Testis (tissue), 3 donors: ENCODE results near the gene SETD1A. TPM values are rescaled to one million over a fixed set of nuclear protein-coding genes. Genes with fewer than 3 reads are reported as not detected.

Experiments
- DNase-seq: peaks from one replicate; pipeline ENCODE4 v3.0.0-alpha.2; 2019
- H3K27ac ChIP-seq, 2 donors: fragments of 200-600 bp; sonication (generic); one replicate each; pipeline ENCODE4 v1.5.1; 2019
- H3K27me3 ChIP-seq: fragments of 200-600 bp; sonication (generic); one replicate; pipeline ENCODE4 v1.5.1; 2019
- H3K36me3 ChIP-seq: fragments of 200-600 bp; sonication (generic); one replicate; pipeline ENCODE4 v1.5.1; 2017; ENCODE audit warnings: low read depth; ENCODE audit errors: missing control alignments
- H3K4me1 ChIP-seq: fragments of 200-600 bp; sonication (generic); one replicate; pipeline ENCODE4 v1.5.1; 2019
- H3K4me3 ChIP-seq, 2 donors: fragments of 200-600 bp; sonication (generic); one replicate each; pipeline ENCODE4 v1.5.1; 2017 to 2019
- H3K9me3 ChIP-seq: fragments of 200-600 bp; sonication (generic); one replicate; pipeline ENCODE4 v1.5.1; 2017
- CTCF ChIP-seq, 3 experiments: fragments of 450-650 bp in 2 of 3; fragments of 200-600 bp in 1 of 3; sonication (generic) in 1 of 3; IDR thresholded peaks; one replicate each; pipeline ENCODE4 v1.5.1; 2016 to 2019; ENCODE audit warnings: antibody characterized with exemption in 3 of 3, mild to moderate bottlenecking in 2 of 3, moderate library complexity in 1 of 3
- POLR2A ChIP-seq: fragments of 450-650 bp; IDR thresholded peaks from one replicate; pipeline ENCODE4 v1.6.1; 2017; ENCODE audit warnings: antibody characterized with exemption, mild to moderate bottlenecking, moderate library complexity
- WGBS, 2 donors: methylation state at CpG; one replicate each; pipeline ENCODE4 v1.1.5; 2018; 5-methylcytosine and 5-hydroxymethylcytosine counted together
- intact Hi-C: fragments of 100-400 bp; cut with DNase I; formaldehyde crosslinking; loops from one replicate; pipeline ENCODE4 v1.15.1; 2023; ENCODE audit warnings: low total_unique reads
- polyA plus RNA-seq: library from polyadenylated mRNA; stranded (reverse); fragments of 350-450 nt; fragmentation: Illumina TruSeq; extraction: RNeasy Lipid Tissue Mini Kit (QIAGEN cat#74804); gene quantifications from one replicate; pipeline ENCODE4 v1.2.3, GENCODE V29; 2014; ENCODE audit warnings: low read depth, low replicate concordance; ENCODE audit not compliant: insufficient read depth
- total RNA-seq, 2 donors: library from RNA; depleted of rRNA; stranded (reverse); fragments of >200 nt; gene quantifications; one replicate each; pipeline ENCODE4 v1.2.3, GENCODE V29; 2016

The SETD1A gene
- total and polyA plus RNA-seq, 3 donors from 2014 or later = 41.4 to 45.8 (median 45.7) TPM

DNA sequence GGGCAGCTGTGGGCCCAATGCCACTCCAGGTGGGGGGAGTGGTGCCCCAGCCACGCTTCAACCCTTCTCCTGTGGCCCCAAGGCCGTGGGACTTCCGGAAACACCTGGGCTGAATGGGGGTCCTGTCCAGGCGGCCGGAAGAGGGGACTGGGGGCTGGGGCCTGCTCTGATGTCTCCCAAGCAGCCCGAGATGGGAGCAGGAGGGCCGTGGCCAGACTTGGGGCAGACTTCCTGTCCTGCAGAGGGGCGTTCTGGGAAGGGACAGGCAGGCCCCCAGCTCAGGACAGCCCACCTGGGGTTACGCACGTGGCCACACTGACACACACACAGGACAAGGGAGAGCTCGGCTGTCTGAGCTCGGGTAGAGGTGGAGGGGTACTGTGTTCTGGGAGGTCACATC lies 32.6 kb downstream of the SETD1A start:
- intact Hi-C loops = no loop called here
- H3K36me3 ChIP-seq = no peaks in the 10 kb centered on the region
- no peak for DNase-seq

DNA sequence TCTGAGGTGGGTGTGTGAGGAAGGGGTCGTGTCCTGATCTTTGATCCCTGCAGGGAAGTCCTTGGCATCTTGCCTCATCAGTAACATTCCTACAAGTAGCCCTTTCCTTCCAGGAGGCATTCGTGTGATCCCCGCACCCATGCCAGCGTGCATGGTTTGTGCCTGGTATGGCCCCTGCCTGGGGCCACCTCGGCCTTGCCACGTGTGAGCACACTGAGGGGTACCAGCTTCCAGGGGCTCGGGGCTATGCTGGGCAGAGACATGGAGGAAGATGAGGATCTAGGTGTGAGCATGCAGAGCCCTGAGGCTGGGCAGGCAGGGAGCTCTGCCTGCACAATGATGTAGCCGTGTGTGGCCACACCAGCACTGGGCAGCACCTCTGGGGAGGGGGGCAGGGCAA lies 33.5 kb downstream of the SETD1A start:
- H3K4me3 ChIP-seq = no peak overlapping the region
- no peaks in the 10 kb centered on the region for H3K9me3 ChIP-seq
- WGBS, 2 donors = 50 to 71% methylated on average over 2 to 8 of the region's 8 CpGs
- H3K27me3 ChIP-seq = no peaks in the 10 kb centered on the region
- intact Hi-C loops = no loop called here
- peaks cover 1% of the 10 kb centered on the region for H3K4me1 ChIP-seq
- TF ChIP-seq CTCF (IDR thresholded peaks at IDR 0.05) (no peak), POLR2A (no peak)
- no peak overlapping the region for H3K27ac ChIP-seq
- no peaks in the 10 kb centered on the region for H3K36me3 ChIP-seq
- no peak for DNase-seq

More for the DNA sequence above, 32.6 kb downstream of the SETD1A start:
- H3K27me3 ChIP-seq = no peaks in the 10 kb centered on the region
- 85 to 87% methylated on average over 8 to 12 of the region's 12 CpGs for WGBS, 2 donors
- H3K4me1 ChIP-seq = peaks cover 11% of the 10 kb centered on the region
- no peak overlapping the region for H3K27ac ChIP-seq
- TF ChIP-seq CTCF (IDR thresholded peaks at IDR 0.05) (no peak), POLR2A (no peak)
- H3K9me3 ChIP-seq = no peaks in the 10 kb centered on the region
- H3K4me3 ChIP-seq = no peak overlapping the region

DNA sequence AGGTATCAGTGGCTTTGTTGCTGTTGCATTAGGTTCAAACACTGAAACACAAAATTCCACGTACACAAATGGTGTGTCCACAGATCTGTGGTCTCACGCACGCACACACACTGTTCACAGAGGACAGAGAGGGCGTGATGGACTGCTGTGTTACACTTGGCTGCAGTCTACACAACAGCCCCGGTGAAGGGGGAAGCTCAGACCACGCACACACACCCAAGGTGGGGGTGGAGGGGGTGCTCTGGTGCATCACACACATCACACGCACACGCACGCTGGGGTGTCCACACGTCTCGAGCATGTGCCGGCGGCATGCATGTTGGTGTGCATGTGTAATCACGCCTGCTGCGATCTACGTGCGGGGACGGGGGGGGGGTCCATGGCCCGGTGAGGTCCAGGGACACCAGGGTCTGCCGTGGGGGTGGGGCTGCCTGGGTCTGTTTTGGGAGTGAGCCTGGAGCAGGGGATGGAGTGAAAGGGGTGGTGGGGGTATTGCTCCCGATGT lies 34.8 kb downstream of the SETD1A start:
- H3K27me3 ChIP-seq = no peaks in the 10 kb centered on the region
- 90 to 91% methylated on average over 21 of the region's 21 CpGs for WGBS, 2 donors
- DNase-seq = no peak
- intact Hi-C loops = no loop called here
- H3K36me3 ChIP-seq = no peaks in the 10 kb centered on the region
- H3K27ac ChIP-seq = no peak overlapping the region
- TF ChIP-seq POLR2A = no peak
- no peak for TF ChIP-seq CTCF (IDR thresholded peaks at IDR 0.05)
- no peaks in the 10 kb centered on the region for H3K4me1 ChIP-seq
- H3K9me3 ChIP-seq = no peaks in the 10 kb centered on the region
- no peak overlapping the region for H3K4me3 ChIP-seq

DNA sequence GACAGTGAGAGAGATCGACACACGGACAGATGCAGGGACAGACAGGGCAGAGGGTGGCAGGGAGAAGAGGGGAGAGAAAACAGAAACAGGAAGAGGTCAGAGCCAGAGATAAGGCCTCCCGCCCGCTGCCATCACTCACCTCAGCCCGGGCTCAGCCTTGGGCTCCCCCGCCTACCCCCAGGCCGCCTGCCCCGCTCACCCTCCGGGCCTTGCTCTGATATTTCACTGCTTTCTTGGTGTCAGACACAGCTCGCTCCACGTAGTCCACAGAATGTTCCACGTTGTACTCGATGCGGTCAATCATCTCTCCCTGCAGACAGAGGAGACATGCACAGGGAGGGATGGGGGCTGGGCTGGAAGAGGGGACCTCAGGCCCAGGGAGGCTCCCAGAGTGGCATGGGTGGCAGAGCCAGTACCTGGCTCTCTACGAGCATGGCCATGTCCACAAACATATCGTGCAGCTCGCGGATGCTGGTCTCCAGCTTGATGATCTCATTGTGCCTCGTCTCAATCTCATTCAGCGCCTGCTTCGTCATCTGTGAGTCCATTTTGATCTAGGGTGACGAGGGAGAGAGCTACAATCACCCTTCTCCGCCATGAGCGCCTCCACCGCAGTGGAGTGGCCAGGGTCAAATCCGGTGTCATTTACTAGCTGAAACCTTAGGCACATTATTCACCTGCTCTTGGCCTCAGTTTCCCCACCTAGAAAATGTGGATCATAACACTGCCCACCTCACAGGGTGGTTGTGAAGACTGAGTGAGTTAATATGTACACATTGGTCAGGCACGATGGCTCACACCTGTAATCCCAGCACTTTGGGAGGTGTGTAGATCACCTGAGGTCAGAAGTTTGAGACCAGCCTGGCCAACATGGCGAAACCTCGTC lies 35.6 kb downstream of the SETD1A start:
- 80 to 84% methylated on average over 28 to 29 of the region's 29 CpGs for WGBS, 2 donors
- H3K27me3 ChIP-seq = no peaks in the 10 kb centered on the region
- H3K36me3 ChIP-seq = no peaks in the 10 kb centered on the region
- H3K27ac ChIP-seq = no peak overlapping the region
- intact Hi-C loops = no loop called here
- no peak for DNase-seq
- H3K9me3 ChIP-seq = no peaks in the 10 kb centered on the region
- H3K4me3 ChIP-seq = no peak overlapping the region
- TF ChIP-seq POLR2A = no peak
- no peak for TF ChIP-seq CTCF (IDR thresholded peaks at IDR 0.05)
- peaks cover 2% of the 10 kb centered on the region for H3K4me1 ChIP-seq
